DOHH2 (cell line): Measurements from ENCODE around the gene TFF3.

Experiments
- H3F3A ChIP-seq: fragments of 200-600 bp; sonication (generic), shearing (Covaris generic); 2 replicates; pipeline ENCODE4 v1.6.0; 2016; ENCODE audit warnings: antibody characterized with exemption, mild to moderate bottlenecking; ENCODE audit not compliant: control insufficient read depth, insufficient read depth
- H3K27ac ChIP-seq: fragments of 200-600 bp; sonication (generic); 2 replicates; pipeline ENCODE4 v1.5.1; 2014; ENCODE audit warnings: low read depth, mild to moderate bottlenecking, low read length, moderate library complexity
- H3K27me3 ChIP-seq: fragments of 200-600 bp; sonication (generic); 2 replicates; pipeline ENCODE4 v1.6.1; 2014; ENCODE audit warnings: mild to moderate bottlenecking, low read length, mixed read lengths; ENCODE audit not compliant: control insufficient read depth
- H3K36me3 ChIP-seq: fragments of 200-600 bp; sonication (generic); 2 replicates; pipeline ENCODE4 v1.6.1; 2014; ENCODE audit warnings: mild to moderate bottlenecking, low read length, moderate library complexity, mixed read lengths; ENCODE audit not compliant: control insufficient read depth
- H3K4me1 ChIP-seq: fragments of 200-600 bp; sonication (generic); 2 replicates; pipeline ENCODE4 v1.6.1; 2014; ENCODE audit warnings: mild to moderate bottlenecking, low read length, mixed read lengths; ENCODE audit not compliant: control insufficient read depth
- H3K4me2 ChIP-seq: fragments of 200-600 bp; sonication (generic); 2 replicates; pipeline ENCODE4 v1.6.0; 2014; ENCODE audit warnings: mild to moderate bottlenecking, low read length, moderate library complexity
- H3K4me3 ChIP-seq: fragments of 200-600 bp; sonication (generic); 2 replicates; pipeline ENCODE4 v1.5.1; 2014; ENCODE audit warnings: mild to moderate bottlenecking, low read length, mixed read lengths
- H3K79me2 ChIP-seq: fragments of 200-600 bp; sonication (generic); 2 replicates; pipeline ENCODE4 v1.6.1; 2014; ENCODE audit warnings: mild to moderate bottlenecking, low read length, mixed read lengths; ENCODE audit not compliant: control insufficient read depth
- H3K9me2 ChIP-seq: fragments of 200-600 bp; sonication (generic); replicated peaks from 2 replicates; pipeline ENCODE4 v1.6.1; 2014; ENCODE audit warnings: mild to moderate bottlenecking, low read length, mixed read lengths; ENCODE audit not compliant: control insufficient read depth
- H3K9me3 ChIP-seq: fragments of 200-600 bp; sonication (generic); 2 replicates; pipeline ENCODE4 v1.6.1; 2014; ENCODE audit warnings: antibody characterized with exemption, low read length, mixed read lengths; ENCODE audit not compliant: control insufficient read depth, insufficient read depth
- H4K20me1 ChIP-seq: fragments of 200-600 bp; sonication (generic); 2 replicates; pipeline ENCODE4 v1.6.0; 2014; ENCODE audit warnings: low read depth, mild to moderate bottlenecking, antibody characterized with exemption, low read length, moderate library complexity; ENCODE audit not compliant: control insufficient read depth, insufficient read depth
- CTCF ChIP-seq: fragments of 200-600 bp; sonication (generic); IDR thresholded peaks from one replicate; pipeline ENCODE4 v1.5.1; 2014; ENCODE audit warnings: antibody characterized with exemption, mild to moderate bottlenecking, low read depth, low read length; ENCODE audit not compliant: poor library complexity, severe bottlenecking
- EZH2phosphoT487 ChIP-seq: fragments of 200-600 bp; sonication (generic); IDR thresholded peaks from 2 replicates; pipeline ENCODE4 v1.6.1; 2017; ENCODE audit warnings: borderline replicate concordance, mild to moderate bottlenecking, antibody characterized with exemption, low read length, moderate library complexity, mixed read lengths

Gene TFF3

GRCh38 chr21:42317826-42318746 lies 2.9 kb upstream of the TFF3 start:
- no peak overlapping the region for H3K27ac ChIP-seq
- no peaks in the 10 kb centered on the region for H3K9me2 ChIP-seq
- no peaks in the 10 kb centered on the region for H3K36me3 ChIP-seq
- TF ChIP-seq CTCF (no peak), EZH2phosphoT487 (no peak)
- H3K4me2 ChIP-seq, result no peak overlapping the region
- H3K4me3 ChIP-seq, result no peak overlapping the region
- peaks cover 11% of the 10 kb centered on the region for H3K27me3 ChIP-seq
- no peaks in the 10 kb centered on the region for H4K20me1 ChIP-seq
- no peaks in the 10 kb centered on the region for H3K9me3 ChIP-seq
- H3F3A ChIP-seq, result no peaks in the 10 kb centered on the region
- H3K79me2 ChIP-seq, result no peaks in the 10 kb centered on the region
- peaks cover 14% of the 10 kb centered on the region for H3K4me1 ChIP-seq

GRCh38 chr21:42317341-42317741 lies 2.1 kb upstream of the TFF3 start:
- H3K4me2 ChIP-seq, result no peak overlapping the region
- no peaks in the 10 kb centered on the region for H4K20me1 ChIP-seq
- H3K4me1 ChIP-seq, result peaks cover 14% of the 10 kb centered on the region
- H3K27ac ChIP-seq, result no peak overlapping the region
- H3K9me3 ChIP-seq, result no peaks in the 10 kb centered on the region
- H3K27me3 ChIP-seq, result peaks cover 7% of the 10 kb centered on the region
- H3F3A ChIP-seq, result no peaks in the 10 kb centered on the region
- no peaks in the 10 kb centered on the region for H3K36me3 ChIP-seq
- H3K9me2 ChIP-seq, result no peaks in the 10 kb centered on the region
- H3K4me3 ChIP-seq, result no peak overlapping the region
- no peaks in the 10 kb centered on the region for H3K79me2 ChIP-seq
- TF ChIP-seq CTCF (no peak), EZH2phosphoT487 (no peak)

- Histone ChIP-seq H3F3A (no peaks in the 10 kb centered on the region), H3K27ac (no peak overlapping the region), H4K20me1 (no peaks in the 10 kb centered on the region), H3K4me3 (no peak overlapping the region), H3K9me3 (no peaks in the 10 kb centered on the region), H3K27me3 (peaks cover 7% of the 10 kb centered on the region), H3K4me1 (peaks cover 14% of the 10 kb centered on the region), H3K4me2 (no peak overlapping the region), H3K79me2 (no peaks in the 10 kb centered on the region), H3K36me3 (no peaks in the 10 kb centered on the region), H3K9me2 (no peaks in the 10 kb centered on the region)
- no peak for TF ChIP-seq EZH2phosphoT487
- no peak for TF ChIP-seq CTCF
Observed at GRCh38 chr21:42316891-42317290, 1.7 kb upstream of the TFF3 start.
